HL-60 (cell line): Measurements from ENCODE around the gene KHDC1.
"Not testable (repeated sequence)": the region's sequence is repeated elsewhere in the genome, so short reads cannot be mapped to it uniquely, and the experiment has no call there.

Source experiments
- DNase-seq, 2 experiments: peaks; one replicate each; pipeline ENCODE4 v3.0.0-alpha.2; 2010 to 2020; ENCODE audit warnings: low read depth in 1 of 2, low spot score in 1 of 2
- H3K27ac ChIP-seq: fragments of 250-450 bp; sonication (Bioruptor Pico); replicated peaks from 2 replicates; pipeline ENCODE4 v1.5.1; 2020; ENCODE audit warnings: mild to moderate bottlenecking, moderate library complexity
- H3K27me3 ChIP-seq: fragments of 250-450 bp; sonication (Bioruptor Pico); 2 replicates; pipeline ENCODE4 v1.5.1; 2021; ENCODE audit warnings: mild to moderate bottlenecking, moderate library complexity; ENCODE audit not compliant: insufficient read depth, poor library complexity, severe bottlenecking
- H3K4me3 ChIP-seq: replicated peaks from 2 replicates; pipeline ENCODE4 v1.5.1; 2011; ENCODE audit warnings: mild to moderate bottlenecking, control low read depth, low read length; ENCODE audit not compliant: insufficient read depth
- CTCF ChIP-seq: IDR thresholded peaks from one replicate; pipeline ENCODE4 v1.5.1; 2011; ENCODE audit warnings: low read length, control low read depth, inconsistent platforms; ENCODE audit not compliant: insufficient read depth
- GABPA ChIP-seq: IDR thresholded peaks from 2 replicates; pipeline ENCODE4 v1.6.1; 2012; ENCODE audit warnings: low read depth
- POLR2AphosphoS5 ChIP-seq: IDR thresholded peaks from 2 replicates; pipeline ENCODE4 v1.6.1; 2012; ENCODE audit warnings: low read depth
- REST ChIP-seq: IDR thresholded peaks from 2 replicates; pipeline ENCODE4 v1.6.1; 2012; ENCODE audit warnings: low read depth; ENCODE audit not compliant: insufficient replicate concordance
- SPI1 ChIP-seq: IDR thresholded peaks from 2 replicates; pipeline ENCODE4 v1.6.1; 2012; ENCODE audit warnings: low read depth, mild to moderate bottlenecking, borderline replicate concordance
- long read RNA-seq: library from polyadenylated mRNA; unstranded; transcript quantifications from one replicate; pipeline ENCODE4 v2.0.0, GENCODE V29; 2020

KHDC1 gene
- long read RNA-seq, transcript KHDC1-202 (5 exons, 1,430 nt): minor isoform, 16 of 78 reads
- long read RNA-seq, transcript KHDC1-205 (3 exons, 2,053 nt): major isoform, 22 of 78 reads
- long read RNA-seq, partial matches to known transcripts: 18 of 78 reads
- long read RNA-seq, other reads (novel, unspliced or antisense): 21 of 78 reads

- 0 out of 2 replicates have a peak within 1 kb of the TSS, but pooled peaks have one; percentile 18 for H3K27ac ChIP-seq
- TF ChIP-seq SPI1 (no peak), GABPA (peak; percentile 81), REST (no peak), CTCF (no peak)
- peak within 1 kb of the TSS; percentile 60 for H3K4me3 ChIP-seq
- peak; percentile 30 to 35 for DNase-seq
- H3K27me3 ChIP-seq: no peaks in the 10 kb centered on the region
Measured at GRCh38 chr6:73262671-73263569, at the start of gene KHDC1. KHDC1 (minus strand) TSS chr6:73263196; CDS start chr6:73242517, 20,679 bp downstream.

GRCh38 chr6:73310503-73310845, 47.5 kb upstream of the KHDC1 start:
- peak; percentile 87 for TF ChIP-seq SPI1
- H3K27ac ChIP-seq, DNase-seq: not testable (repeated sequence)
- peaks cover 24% of the 10 kb centered on the region for H3K27me3 ChIP-seq
- H3K4me3 ChIP-seq: peak overlapping the region; percentile 67

GRCh38 chr6:73309785-73310502, 46.9 kb upstream of the KHDC1 start:
- no peak overlapping the region for H3K27ac ChIP-seq
- H3K27me3 ChIP-seq: peaks cover 23% of the 10 kb centered on the region
- TF ChIP-seq GABPA (no peak), CTCF (peak; percentile 3)
- peak in 1 of 2 experiments; percentile 34 for DNase-seq
- peak overlapping the region; percentile 67 for H3K4me3 ChIP-seq

GRCh38 chr6:73309535-73309784, 46.5 kb upstream of the KHDC1 start:
- peak in 1 of 2 experiments; percentile 9 for DNase-seq
- Histone ChIP-seq H3K27me3 (peaks cover 19% of the 10 kb centered on the region), H3K27ac (no peak overlapping the region), H3K4me3 (peak overlapping the region; percentile 67)
- TF ChIP-seq GABPA (no peak), REST (no peak), POLR2AphosphoS5 (no peak), CTCF (no peak), SPI1 (no peak)
